ENCODE results near the gene EPRS1. TPM values are rescaled to one million over a fixed set of nuclear protein-coding genes. Genes with fewer than 3 reads are reported as not detected.
"Not testable (repeated sequence)": the region's sequence is repeated elsewhere in the genome, so short reads cannot be mapped to it uniquely, and the experiment has no call there.

The EPRS1 gene
- total RNA-seq, 2 donors from 2014 or later = 41.9 to 43.1 TPM

DNA sequence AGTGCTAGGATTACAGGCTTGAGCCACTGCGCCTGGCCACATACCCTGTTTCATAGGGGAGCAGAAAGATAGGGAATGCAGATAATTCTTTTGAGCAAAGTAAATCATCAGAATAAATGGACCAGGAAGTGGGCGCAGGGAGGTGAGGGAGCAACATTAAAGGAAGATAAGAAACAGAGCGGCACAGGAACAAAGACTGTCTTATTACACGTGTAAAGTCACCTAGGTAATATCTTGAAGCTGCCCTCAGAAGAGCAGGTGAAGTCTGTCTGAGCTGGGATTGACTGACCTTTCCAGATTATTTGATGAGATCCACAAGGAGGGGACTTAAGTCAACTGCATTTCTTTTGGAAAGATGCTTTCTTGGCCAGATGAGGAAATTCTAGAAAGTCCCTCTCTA is 7.7 kb downstream of the EPRS1 start:
- intact Hi-C loops (cut with DNase I) = no loop called here
- Histone ChIP-seq H3K4me3 (no peak overlapping the region), H3K36me3 (no peaks in the 10 kb centered on the region), H3K4me1 (replicated peaks) (no peaks in the 10 kb centered on the region), H3K9me3 (no peaks in the 10 kb centered on the region), H3K27ac (no peak overlapping the region), H3K27me3 (replicated peaks; ENCODE audit: insufficient read depth) (no peaks in the 10 kb centered on the region)
- TF ChIP-seq POLR2AphosphoS5 (IDR thresholded peaks at IDR 0.05) = no peak
- TF ChIP-seq, protein P1, sequence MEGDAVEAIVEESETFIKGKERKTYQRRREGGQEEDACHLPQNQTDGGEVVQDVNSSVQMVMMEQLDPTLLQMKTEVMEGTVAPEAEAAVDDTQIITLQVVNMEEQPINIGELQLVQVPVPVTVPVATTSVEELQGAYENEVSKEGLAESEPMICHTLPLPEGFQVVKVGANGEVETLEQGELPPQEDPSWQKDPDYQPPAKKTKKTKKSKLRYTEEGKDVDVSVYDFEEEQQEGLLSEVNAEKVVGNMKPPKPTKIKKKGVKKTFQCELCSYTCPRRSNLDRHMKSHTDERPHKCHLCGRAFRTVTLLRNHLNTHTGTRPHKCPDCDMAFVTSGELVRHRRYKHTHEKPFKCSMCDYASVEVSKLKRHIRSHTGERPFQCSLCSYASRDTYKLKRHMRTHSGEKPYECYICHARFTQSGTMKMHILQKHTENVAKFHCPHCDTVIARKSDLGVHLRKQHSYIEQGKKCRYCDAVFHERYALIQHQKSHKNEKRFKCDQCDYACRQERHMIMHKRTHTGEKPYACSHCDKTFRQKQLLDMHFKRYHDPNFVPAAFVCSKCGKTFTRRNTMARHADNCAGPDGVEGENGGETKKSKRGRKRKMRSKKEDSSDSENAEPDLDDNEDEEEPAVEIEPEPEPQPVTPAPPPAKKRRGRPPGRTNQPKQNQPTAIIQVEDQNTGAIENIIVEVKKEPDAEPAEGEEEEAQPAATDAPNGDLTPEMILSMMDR (IDR thresholded peaks at IDR 0.05) = no peak
- TF ChIP-seq POLR2A (IDR thresholded peaks at IDR 0.05) = no peak
- 68% methylated on average over 4 of the region's 4 CpGs for WGBS
- DNase-seq (ENCODE audit: low spot score) = no peak

DNA sequence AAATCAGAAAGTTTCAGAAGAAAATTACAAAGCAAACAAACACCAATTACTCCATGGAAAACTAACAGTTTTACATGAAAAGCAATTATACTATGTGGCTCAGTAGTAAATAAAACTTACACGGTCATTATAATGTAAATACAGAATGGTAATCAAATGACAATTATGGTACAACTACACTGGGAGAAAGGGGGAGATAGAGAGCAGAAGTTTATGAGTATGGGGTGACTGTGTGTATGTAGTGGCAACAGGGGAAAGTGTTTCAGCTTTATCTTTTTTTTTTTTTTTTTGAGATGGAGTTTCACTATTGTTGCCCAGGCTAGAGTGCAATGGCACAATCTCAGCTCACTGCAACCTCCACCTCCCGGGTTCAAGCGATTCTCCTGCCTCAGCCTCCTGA is 8.5 kb downstream of the EPRS1 start:
- DNase-seq (ENCODE audit: low spot score); H3K4me3 ChIP-seq; H3K27me3 ChIP-seq (replicated peaks; ENCODE audit: insufficient read depth); intact Hi-C loops (cut with DNase I); H3K27ac ChIP-seq; H3K36me3 ChIP-seq; H3K9me3 ChIP-seq; H3K4me1 ChIP-seq (replicated peaks): not testable (repeated sequence)
- 82% methylated on average over 3 of the region's 3 CpGs for WGBS

DNA sequence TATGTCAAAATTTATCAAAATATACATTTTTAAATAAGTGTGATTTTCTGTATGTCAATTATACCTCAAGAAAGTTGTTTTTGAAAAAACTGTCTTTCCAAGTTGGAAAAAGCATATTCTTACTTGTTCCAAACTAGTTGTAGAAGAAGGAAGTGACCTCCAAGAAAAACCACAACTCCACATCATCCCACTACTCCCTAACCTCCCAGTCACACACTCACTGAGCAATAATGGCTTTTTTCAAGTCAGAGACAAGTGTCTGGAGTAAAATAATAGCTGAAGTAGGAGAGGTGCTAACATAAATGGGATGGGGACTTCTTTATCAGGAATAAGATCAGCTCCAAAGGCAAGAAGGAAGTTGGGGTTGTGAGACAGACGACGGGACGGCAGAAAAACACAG is 13.4 kb downstream of the EPRS1 start:
- H3K27me3 ChIP-seq (replicated peaks; ENCODE audit: insufficient read depth) = no peaks in the 10 kb centered on the region
- H3K36me3 ChIP-seq = no peaks in the 10 kb centered on the region
- TF ChIP-seq POLR2A (IDR thresholded peaks at IDR 0.05) (no peak), POLR2AphosphoS5 (IDR thresholded peaks at IDR 0.05) (no peak)
- TF ChIP-seq, protein P1 (IDR thresholded peaks at IDR 0.05) = no peak
- WGBS = 82% methylated on average over 3 of the region's 3 CpGs
- H3K4me3 ChIP-seq = no peak overlapping the region
- H3K27ac ChIP-seq = no peak overlapping the region
- no peak for DNase-seq (ENCODE audit: low spot score)
- intact Hi-C loops (cut with DNase I) = no loop called here
- no peaks in the 10 kb centered on the region for H3K4me1 ChIP-seq (replicated peaks)
- no peaks in the 10 kb centered on the region for H3K9me3 ChIP-seq

DNA sequence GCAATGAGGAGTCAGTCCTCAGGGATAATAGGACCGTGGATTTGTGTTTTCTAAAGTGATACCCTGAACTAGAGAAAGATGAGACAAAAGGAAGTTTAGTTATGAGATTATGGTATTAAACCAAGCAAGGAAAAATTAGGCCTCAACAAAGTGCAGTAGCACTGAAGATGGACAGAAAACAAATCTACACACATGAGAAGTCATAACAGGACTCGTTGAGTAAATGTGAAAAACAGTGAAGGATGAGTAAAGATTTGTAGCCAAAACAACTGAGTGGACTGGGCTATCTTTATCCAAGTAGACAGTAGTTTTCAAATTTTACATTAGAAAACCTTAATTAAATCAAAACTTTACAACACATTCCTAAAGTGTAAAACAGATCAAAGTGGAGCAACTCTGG is 15.0 kb downstream of the EPRS1 start:
- Histone ChIP-seq H3K4me1 (replicated peaks) (no peaks in the 10 kb centered on the region), H3K27ac (no peak overlapping the region), H3K9me3 (no peaks in the 10 kb centered on the region), H3K4me3 (no peak overlapping the region), H3K27me3 (replicated peaks; ENCODE audit: insufficient read depth) (no peaks in the 10 kb centered on the region), H3K36me3 (no peaks in the 10 kb centered on the region)
- TF ChIP-seq POLR2A (IDR thresholded peaks at IDR 0.05) (no peak), POLR2AphosphoS5 (IDR thresholded peaks at IDR 0.05) (no peak)
- TF ChIP-seq, protein P1 (IDR thresholded peaks at IDR 0.05) = no peak
- intact Hi-C loops (cut with DNase I) = no loop called here
- WGBS = 86% methylated on average over 2 of the region's 2 CpGs
- DNase-seq (ENCODE audit: low spot score) = no peak

DNA sequence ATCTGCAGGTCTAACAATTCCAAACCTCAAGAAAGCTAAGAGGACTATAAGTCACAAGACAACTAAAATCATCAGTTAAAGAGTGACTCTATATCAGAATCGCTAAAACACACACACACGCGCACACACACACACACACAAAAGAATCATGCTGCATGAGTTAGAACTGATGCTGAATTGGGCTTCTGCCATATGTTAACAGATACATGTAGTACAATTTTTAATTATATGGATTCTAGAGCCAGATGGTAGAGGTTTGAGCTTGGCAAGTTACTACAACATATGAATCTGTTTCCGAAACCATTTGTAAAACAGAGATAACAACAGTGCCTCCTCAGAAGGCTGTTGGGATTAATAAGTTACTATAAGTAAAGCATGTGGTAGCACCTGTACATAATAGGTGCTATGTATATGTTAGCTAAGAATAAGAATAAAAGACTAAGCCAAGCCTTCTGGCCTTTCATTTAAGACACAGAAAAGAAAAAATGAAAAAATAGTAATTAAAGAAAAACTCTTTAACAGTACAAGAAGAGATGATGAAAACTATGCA is 17.9 kb downstream of the EPRS1 start:
- no peak for DNase-seq (ENCODE audit: low spot score)
- Histone ChIP-seq H3K4me1 (replicated peaks) (no peaks in the 10 kb centered on the region), H3K36me3 (no peaks in the 10 kb centered on the region), H3K27me3 (replicated peaks; ENCODE audit: insufficient read depth) (no peaks in the 10 kb centered on the region), H3K27ac (no peak overlapping the region), H3K9me3 (no peaks in the 10 kb centered on the region), H3K4me3 (no peak overlapping the region)
- TF ChIP-seq POLR2A (IDR thresholded peaks at IDR 0.05) (no peak), POLR2AphosphoS5 (IDR thresholded peaks at IDR 0.05) (no peak)
- TF ChIP-seq, protein P1 (IDR thresholded peaks at IDR 0.05) = no peak
- intact Hi-C loops (cut with DNase I) = no loop called here
- WGBS = 86% methylated on average over 4 of the region's 4 CpGs
